OCI-LY1 (cell line): Measurements from ENCODE around the gene LMOD1.

Experiments
- H2AFZ ChIP-seq: fragments of 200-600 bp; sonication (generic), shearing (Covaris generic); 2 replicates; pipeline ENCODE4 v1.6.0; 2014; ENCODE audit warnings: antibody characterized with exemption, mild to moderate bottlenecking, low read length
- H3F3A ChIP-seq: fragments of 200-600 bp; sonication (generic), shearing (Covaris generic); 2 replicates; pipeline ENCODE4 v1.6.0; 2014; ENCODE audit warnings: mild to moderate bottlenecking, antibody characterized with exemption, low read length, moderate library complexity; ENCODE audit not compliant: insufficient read depth
- H3K27ac ChIP-seq: fragments of 200-600 bp; sonication (generic); 2 replicates; pipeline ENCODE4 v1.5.1; 2014; ENCODE audit warnings: low read length, mixed run types, mild to moderate bottlenecking, low read depth; ENCODE audit not compliant: poor library complexity, severe bottlenecking
- H3K27me3 ChIP-seq: fragments of 200-600 bp; sonication (generic); 2 replicates; pipeline ENCODE4 v1.6.0; 2014; ENCODE audit warnings: antibody characterized with exemption, mild to moderate bottlenecking, low read length, moderate library complexity; ENCODE audit not compliant: insufficient read depth
- H3K36me3 ChIP-seq: fragments of 200-600 bp; sonication (generic); 2 replicates; pipeline ENCODE4 v1.6.1; 2014; ENCODE audit warnings: mild to moderate bottlenecking, antibody characterized with exemption, low read length, moderate library complexity, mixed read lengths; ENCODE audit not compliant: insufficient read depth
- H3K4me1 ChIP-seq: fragments of 200-600 bp; sonication (generic); 2 replicates; pipeline ENCODE4 v1.5.1; 2014; ENCODE audit warnings: mild to moderate bottlenecking, low read length, moderate library complexity; ENCODE audit not compliant: insufficient read depth, severe bottlenecking
- H3K4me2 ChIP-seq: fragments of 200-600 bp; sonication (generic), shearing (Covaris generic); 2 replicates; pipeline ENCODE4 v1.6.1; 2014; ENCODE audit warnings: low read length
- H3K4me3 ChIP-seq: fragments of 200-600 bp; sonication (generic); 2 replicates; pipeline ENCODE4 v1.5.1; 2014; ENCODE audit warnings: low read length, low read depth, mild to moderate bottlenecking, mixed read lengths; ENCODE audit not compliant: poor library complexity, severe bottlenecking
- H3K79me2 ChIP-seq: fragments of 200-600 bp; shearing (Covaris generic); 2 replicates; pipeline ENCODE4 v1.6.1; 2016; ENCODE audit warnings: mixed run types, low read length, mixed read lengths; ENCODE audit not compliant: insufficient read depth
- H3K9ac ChIP-seq: fragments of 200-600 bp; sonication (generic), shearing (Covaris generic); 2 replicates; pipeline ENCODE4 v1.6.1; 2014; ENCODE audit warnings: mild to moderate bottlenecking, low read length, mixed read lengths
- H3K9me2 ChIP-seq: fragments of 200-600 bp; sonication (generic), shearing (Covaris generic); 2 replicates; pipeline ENCODE4 v1.6.1; 2014; ENCODE audit warnings: low read depth, mild to moderate bottlenecking, low read length, mixed read lengths
- H3K9me3 ChIP-seq: fragments of 200-600 bp; shearing (Covaris generic); 2 replicates; pipeline ENCODE4 v1.6.1; 2014; ENCODE audit warnings: low read length, mixed read lengths
- H4K20me1 ChIP-seq: fragments of 200-600 bp; sonication (generic), shearing (Covaris generic); 2 replicates; pipeline ENCODE4 v1.6.0; 2016; ENCODE audit warnings: mild to moderate bottlenecking, low read length; ENCODE audit not compliant: insufficient read depth
- CTCF ChIP-seq: fragments of 200-600 bp; sonication (generic), shearing (Covaris generic); IDR thresholded peaks from 2 replicates; pipeline ENCODE4 v1.5.1; 2017; ENCODE audit warnings: mild to moderate bottlenecking, antibody characterized with exemption, low read length, moderate library complexity, mixed read lengths
- EZH2 ChIP-seq: fragments of 200-600 bp; sonication (generic), shearing (Covaris generic); IDR thresholded peaks from 2 replicates; pipeline ENCODE4 v1.8.0; 2017; ENCODE audit warnings: borderline replicate concordance, mixed run types, mild to moderate bottlenecking, antibody characterized with exemption, low read length, moderate library complexity, mixed read lengths

LMOD1 gene

GRCh38 chr1:201988601-201989000, 42.3 kb upstream of the LMOD1 start:
- no peaks in the 10 kb centered on the region for H3K27me3 ChIP-seq
- no peak overlapping the region for H3K4me3 ChIP-seq
- peaks cover 6% of the 10 kb centered on the region; the same call in 1 of the 2 replicates for H3K36me3 ChIP-seq
- H3K4me2 ChIP-seq: no peak overlapping the region
- no peaks in the 10 kb centered on the region for H3K9me2 ChIP-seq
- H3K9me3 ChIP-seq: no peaks in the 10 kb centered on the region
- TF ChIP-seq CTCF: no peak
- TF ChIP-seq EZH2: no peak
- H4K20me1 ChIP-seq: no peaks in the 10 kb centered on the region
- H2AFZ ChIP-seq: no peak overlapping the region
- no peaks in the 10 kb centered on the region for H3K4me1 ChIP-seq
- no peak overlapping the region for H3K9ac ChIP-seq
- no peak overlapping the region for H3K27ac ChIP-seq
- no peaks in the 10 kb centered on the region for H3F3A ChIP-seq
- no peaks in the 10 kb centered on the region for H3K79me2 ChIP-seq

GRCh38 chr1:201985355-201985754, 39.0 kb upstream of the LMOD1 start:
- H3K9me3 ChIP-seq: no peaks in the 10 kb centered on the region
- TF ChIP-seq EZH2 (no peak), CTCF (no peak)
- H3K4me1 ChIP-seq: peaks cover 7% of the 10 kb centered on the region
- no peaks in the 10 kb centered on the region for H3K9me2 ChIP-seq
- H3K27ac ChIP-seq: no peak overlapping the region
- no peak overlapping the region for H3K4me3 ChIP-seq
- no peak overlapping the region for H3K4me2 ChIP-seq
- no peaks in the 10 kb centered on the region for H3K27me3 ChIP-seq
- H4K20me1 ChIP-seq: no peaks in the 10 kb centered on the region
- H3F3A ChIP-seq: no peaks in the 10 kb centered on the region
- H2AFZ ChIP-seq: no peak overlapping the region
- no peak overlapping the region for H3K9ac ChIP-seq
- no peaks in the 10 kb centered on the region for H3K79me2 ChIP-seq
- peaks cover 3% of the 10 kb centered on the region; the same call in 1 of the 2 replicates for H3K36me3 ChIP-seq

- Histone ChIP-seq H2AFZ (no peak overlapping the region), H3K9me2 (no peaks in the 10 kb centered on the region), H3K4me1 (peaks cover 7% of the 10 kb centered on the region), H3K27me3 (no peaks in the 10 kb centered on the region; the same call in 1 of the 2 replicates), H3K27ac (no peak overlapping the region), H3K4me2 (no peak overlapping the region), H3K36me3 (no peaks in the 10 kb centered on the region), H4K20me1 (no peaks in the 10 kb centered on the region), H3K9me3 (no peaks in the 10 kb centered on the region), H3K4me3 (no peak overlapping the region), H3K79me2 (no peaks in the 10 kb centered on the region), H3K9ac (no peak overlapping the region), H3F3A (no peaks in the 10 kb centered on the region)
- TF ChIP-seq EZH2: no peak
- TF ChIP-seq CTCF: no peak
These were observed 38.1 kb upstream of the LMOD1 start for GRCh38 chr1:201984446-201984845.
